Vagina (tissue), 2 donors: Measurements from ENCODE around the gene ELMOD3.

Source experiments
- CTCF ChIP-seq, 3 experiments: fragments of 450-650 bp in 2 of 3; fragments of 200-600 bp in 1 of 3; sonication (generic) in 1 of 3; IDR thresholded peaks; one replicate each; pipeline ENCODE4 v1.5.1; 2017 to 2019; ENCODE audit warnings: antibody characterized with exemption in 3 of 3, mild to moderate bottlenecking in 2 of 3, moderate library complexity in 2 of 3
- POLR2A ChIP-seq, 2 donors: fragments of 450-650 bp; IDR thresholded peaks; one replicate each; pipeline ENCODE4 v1.6.1; 2017; ENCODE audit warnings: antibody characterized with exemption in 2 of 2, mild to moderate bottlenecking in 2 of 2, moderate library complexity in 2 of 2
- POLR2AphosphoS5 ChIP-seq, 2 donors: sonication (generic); formaldehyde crosslinking; IDR thresholded peaks; one replicate each; pipeline ENCODE4 v1.9.0; 2017; ENCODE audit warnings: antibody characterized with exemption in 2 of 2, mild to moderate bottlenecking in 2 of 2, low read depth in 1 of 2; ENCODE audit not compliant: insufficient read depth in 1 of 2

DNA sequence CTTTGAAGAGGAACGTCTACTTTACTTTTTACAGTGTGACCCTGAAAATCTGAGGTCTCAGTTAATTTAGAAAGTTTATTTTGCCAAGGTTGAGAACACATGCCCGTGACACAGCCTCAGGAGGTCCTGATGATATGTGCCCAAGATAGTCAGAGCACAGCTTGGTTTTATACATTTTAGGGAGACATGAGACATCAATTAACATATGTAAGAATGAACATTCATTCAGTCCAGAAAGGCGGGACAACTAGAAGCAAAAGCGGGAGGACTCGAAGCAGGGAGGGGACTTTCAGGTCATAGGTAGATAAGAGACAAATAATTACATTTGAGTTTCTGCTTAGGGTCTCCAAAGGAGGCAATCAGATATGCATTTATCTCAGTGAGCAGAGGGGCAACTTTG is 23.7 kb downstream of the ELMOD3 start:
- no peak for TF ChIP-seq CTCF (IDR thresholded peaks at IDR 0.05)
- no peak for TF ChIP-seq POLR2A (IDR thresholded peaks at IDR 0.05)
- TF ChIP-seq POLR2AphosphoS5 (IDR thresholded peaks at IDR 0.05; ENCODE audit: insufficient read depth in 1 of 2, low read depth in 1 of 2) = no peak
